GM18867 (cell line): ENCODE data around the gene POLR2B.
"Not testable (repeated sequence)": the region's sequence is repeated elsewhere in the genome, so short reads cannot be mapped to it uniquely, and the experiment has no call there.

Source experiments
- ATAC-seq: cut with Tn5 transposase; IDR thresholded peaks from one replicate; pipeline ENCODE4 v1.9.1; 2021; ENCODE audit warnings: mild to moderate bottlenecking, moderate library complexity; ENCODE audit not compliant: unreplicated experiment

POLR2B gene

DNA sequence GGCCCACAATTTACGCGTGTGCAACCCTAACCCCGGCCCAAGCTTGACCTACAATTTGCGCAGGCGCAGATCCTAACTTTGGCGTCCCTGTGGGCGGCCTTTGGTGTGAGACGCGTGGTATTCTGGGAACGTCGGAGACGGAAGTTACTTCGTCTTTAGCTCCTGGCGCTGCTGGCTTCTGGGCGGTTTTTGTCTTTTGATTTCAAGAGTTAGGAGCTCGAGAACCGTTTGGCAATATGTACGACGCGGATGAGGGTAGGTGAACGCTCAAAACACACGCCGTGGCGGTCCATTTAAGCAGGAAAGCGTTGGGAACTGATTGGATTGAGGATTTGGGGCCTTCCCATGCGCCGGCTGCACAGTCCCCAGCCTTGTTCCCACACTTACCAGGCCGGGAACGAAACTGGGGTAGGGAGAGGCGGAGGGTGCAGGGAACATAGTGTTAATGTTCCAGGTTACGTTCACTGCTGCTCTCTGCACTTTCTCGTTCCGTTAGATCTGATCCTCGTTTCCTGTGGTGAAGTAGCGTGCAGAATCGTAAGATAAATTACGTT, at the start of gene POLR2B:
TSS of gene POLR2B (plus strand) at position 147 of the 554 bp plus-strand sequence. CDS start at position 237, 90 bp downstream.
- ATAC-seq: peak; percentile 48

DNA sequence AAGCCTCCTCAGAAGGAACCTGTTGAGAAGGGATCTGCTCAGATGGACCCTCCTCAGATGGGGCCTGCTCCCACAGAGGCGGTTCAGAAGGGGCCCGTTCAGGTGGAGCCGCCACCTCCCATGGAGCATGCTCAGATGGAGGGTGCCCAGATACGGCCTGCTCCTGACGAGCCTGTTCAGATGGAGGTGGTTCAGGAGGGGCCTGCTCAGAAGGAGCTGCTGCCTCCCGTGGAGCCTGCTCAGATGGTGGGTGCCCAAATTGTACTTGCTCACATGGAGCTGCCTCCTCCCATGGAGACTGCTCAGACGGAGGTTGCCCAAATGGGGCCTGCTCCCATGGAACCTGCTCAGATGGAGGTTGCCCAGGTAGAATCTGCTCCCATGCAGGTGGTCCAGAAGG, 48.1 kb upstream of the POLR2B start:
- ATAC-seq: no peak

DNA sequence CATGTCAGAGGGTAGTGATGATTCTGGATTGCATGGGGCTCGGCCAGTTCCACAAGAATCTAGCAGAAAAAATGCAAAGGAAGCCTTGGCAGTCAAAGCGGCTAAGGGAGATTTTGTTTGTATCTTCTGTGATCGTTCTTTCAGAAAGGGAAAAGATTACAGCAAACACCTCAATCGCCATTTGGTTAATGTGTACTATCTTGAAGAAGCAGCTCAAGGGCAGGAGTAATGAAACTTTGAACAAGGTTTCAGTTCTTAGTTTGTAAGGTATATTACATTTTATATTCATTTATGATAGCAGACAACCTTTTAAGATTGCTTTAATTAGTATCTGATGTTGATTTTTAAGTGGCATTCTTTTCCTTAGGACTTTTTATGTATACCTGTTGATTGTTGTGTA, 46.8 kb upstream of the POLR2B start:
- no peak for ATAC-seq

DNA sequence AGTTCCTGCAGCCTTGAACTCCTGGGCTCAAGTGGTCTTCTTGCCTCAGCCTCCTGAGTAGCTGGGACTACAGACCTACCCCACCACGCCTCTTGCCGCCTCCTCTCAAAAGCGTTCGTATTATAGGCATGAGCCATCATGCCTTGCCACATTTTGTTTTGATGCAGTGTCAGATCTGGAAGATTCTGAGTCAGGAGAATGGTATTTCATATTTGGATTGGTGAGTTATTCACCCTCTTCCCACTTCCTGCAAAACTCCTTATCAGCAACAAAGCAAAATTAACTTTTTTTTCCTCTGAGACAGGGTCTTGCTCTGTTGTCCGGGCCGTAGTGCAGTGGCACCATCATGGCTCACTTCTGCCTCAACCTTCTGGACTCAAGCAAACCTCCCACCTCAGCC, 41.4 kb upstream of the POLR2B start:
- ATAC-seq: no peak

DNA sequence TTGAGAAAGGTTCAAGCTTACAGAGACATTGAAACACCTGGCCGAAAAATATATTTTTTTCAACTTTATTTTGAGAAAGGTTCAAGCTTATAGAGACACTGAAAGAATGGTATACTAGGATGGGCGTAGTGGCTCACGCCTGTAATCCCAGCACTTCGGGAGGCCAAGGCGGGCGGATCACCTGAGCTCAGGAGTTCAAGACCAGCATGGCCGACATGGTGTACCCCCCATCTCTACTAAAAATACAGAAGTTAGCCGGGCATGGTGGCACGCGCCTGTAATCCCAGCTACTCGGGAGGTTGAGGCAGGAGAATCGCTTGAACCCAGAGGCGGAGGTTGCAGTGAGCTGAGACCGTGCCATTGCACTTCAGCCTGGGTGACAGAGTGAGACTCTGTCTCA, 38.9 kb upstream of the POLR2B start:
- not testable (repeated sequence) for ATAC-seq

DNA sequence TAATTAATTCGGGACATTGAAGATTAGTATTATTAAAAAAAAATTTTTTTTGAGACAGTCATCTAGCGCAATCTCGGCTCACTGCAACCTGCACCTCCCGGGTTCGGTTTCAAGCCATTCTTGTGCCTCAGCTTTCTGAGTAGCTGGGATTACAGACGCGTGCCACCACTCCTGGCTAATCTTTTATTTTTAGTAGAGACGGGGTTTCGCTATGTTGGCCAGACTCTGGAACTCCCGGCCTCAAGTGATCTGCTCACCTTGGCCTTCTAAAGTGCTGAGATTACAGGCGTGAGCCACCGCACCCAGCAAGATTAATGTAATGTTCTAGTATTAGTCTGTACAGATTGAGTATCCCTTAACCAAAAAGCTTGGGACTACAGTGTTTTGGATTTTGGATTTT, 38.3 kb upstream of the POLR2B start:
- no peak for ATAC-seq

DNA sequence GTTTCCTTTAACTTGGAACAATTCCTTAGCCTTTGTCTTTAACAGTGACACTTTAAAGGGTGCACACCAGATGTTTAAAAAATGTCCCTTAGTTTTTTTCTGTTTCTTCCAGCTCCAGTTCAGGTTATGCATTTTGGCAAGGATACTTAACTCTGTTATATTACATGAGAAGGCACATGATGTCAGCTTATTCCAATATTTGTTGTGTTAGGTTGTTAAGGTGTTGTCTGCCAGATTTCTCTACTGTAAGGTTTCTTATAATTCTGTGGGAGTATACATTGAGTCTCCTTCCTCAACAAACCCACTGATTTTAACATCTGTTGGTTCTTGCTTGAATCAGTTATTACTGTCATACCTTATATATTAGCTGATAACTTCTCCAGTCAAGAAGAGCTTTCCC, 37.7 kb upstream of the POLR2B start:
- no peak for ATAC-seq

DNA sequence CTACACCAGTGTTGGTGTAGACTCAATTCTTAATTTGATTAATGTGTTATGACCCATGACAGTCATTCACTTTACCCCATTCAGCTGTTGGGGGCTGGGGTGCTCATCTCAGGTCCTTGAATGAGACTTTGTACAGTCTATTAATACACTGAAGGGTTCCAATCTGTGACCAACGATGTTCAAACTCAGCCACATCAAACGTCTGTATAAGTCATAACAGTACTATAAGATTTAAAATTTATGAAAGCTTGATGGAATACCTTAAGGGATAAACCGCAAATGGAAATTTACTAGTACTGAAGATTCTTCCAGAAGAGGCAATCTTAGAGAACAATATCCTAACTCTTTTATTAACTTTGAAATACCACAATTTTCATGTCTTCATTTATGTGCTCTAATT, 37.3 kb upstream of the POLR2B start:
- ATAC-seq: no peak

DNA sequence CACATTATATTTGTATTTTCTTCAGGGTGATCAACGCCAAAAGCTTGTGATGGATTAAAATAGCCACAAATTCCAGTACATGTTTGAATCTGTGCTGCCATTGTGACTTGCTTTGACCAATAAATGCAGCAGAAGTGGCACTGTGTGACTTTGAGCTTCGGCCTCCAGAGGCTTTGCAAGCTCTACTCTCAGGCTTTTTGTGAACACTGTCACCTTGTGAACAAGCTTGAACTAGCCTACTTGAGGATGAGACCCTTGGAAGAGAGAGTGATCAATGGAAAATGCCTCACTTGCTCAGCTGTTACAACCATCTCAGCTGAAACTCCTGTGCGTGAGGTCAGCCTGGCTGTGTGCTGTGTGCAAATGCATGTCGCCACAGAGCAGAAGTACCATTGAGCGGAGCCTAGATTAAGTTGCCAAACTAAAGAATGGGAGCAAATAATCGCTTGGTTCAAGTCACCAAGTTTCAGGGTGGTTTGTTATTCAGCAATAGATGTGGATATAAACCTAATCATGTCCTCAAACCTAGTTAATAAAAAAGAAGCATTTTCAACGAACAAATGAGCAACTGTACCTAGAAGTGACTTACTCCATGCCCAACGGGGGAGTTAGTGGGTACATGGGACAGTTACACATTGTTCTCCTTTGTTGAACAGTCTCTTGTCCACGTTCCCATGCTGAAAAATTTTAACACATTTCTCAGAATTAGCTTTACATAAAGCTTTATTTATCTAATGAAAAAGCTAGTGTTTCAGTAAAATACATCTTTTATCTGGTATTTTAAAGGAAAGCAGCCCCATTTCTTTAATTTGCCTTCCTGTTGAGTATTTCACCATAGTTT, 24.8 kb upstream of the POLR2B start:
- no peak for ATAC-seq

DNA sequence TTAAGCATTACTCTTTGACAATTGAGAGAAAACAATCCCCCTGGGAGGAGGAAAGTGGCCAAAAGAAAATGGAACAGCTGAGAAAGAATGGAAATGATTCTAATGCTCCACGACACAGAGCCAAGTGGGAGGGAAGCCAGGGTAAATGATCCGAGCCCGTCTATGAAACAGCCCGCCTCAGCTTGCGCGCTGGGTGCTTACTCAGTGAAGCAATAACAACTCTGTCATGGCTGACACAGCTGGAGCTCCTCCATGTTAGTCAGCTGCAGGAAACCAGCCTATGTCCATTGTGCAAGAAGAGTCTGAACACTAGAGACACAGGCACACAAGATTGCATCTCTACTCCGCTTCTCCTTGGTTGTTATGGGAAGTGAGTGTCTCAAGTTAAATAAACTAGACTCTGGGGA, 20.6 kb upstream of the POLR2B start:
- ATAC-seq: no peak

DNA sequence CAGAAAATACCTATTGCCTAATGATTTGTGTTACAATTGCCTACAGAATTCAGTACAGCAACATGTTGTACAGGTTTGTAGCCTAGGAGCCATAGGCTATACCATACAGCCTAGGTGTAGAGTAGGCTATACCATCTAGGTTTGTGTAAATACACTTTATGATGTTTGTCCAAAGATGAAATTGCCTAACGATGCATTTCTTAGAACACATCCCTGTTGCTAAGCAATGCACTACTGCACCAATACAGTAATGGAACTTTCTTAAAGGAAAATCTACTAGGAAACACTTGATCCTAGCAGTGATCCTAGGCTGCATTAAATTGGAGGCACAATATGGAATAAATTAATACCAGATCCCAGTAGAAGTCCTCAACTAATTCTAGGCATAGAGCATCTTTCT, 19.6 kb upstream of the POLR2B start:
- no peak for ATAC-seq

DNA sequence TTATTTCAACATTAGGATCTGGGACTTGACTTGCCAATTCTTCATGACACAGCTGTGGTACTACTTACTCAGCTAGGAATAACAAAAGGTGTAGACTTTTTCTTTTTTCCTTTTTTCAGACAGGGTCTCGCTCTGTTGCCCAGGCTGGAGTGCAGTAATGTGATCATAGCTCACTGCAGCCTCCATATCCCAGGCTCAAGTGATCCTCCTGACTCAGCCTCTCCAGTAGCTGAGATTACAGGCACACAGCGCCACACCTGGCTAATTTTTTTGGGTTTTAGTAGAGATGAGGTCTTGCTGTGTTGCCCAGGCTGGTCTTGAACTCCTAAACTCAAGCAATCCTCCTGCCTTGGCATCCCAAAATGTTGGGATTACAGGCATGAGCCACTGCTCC, 17.6 kb upstream of the POLR2B start:
- ATAC-seq: no peak

DNA sequence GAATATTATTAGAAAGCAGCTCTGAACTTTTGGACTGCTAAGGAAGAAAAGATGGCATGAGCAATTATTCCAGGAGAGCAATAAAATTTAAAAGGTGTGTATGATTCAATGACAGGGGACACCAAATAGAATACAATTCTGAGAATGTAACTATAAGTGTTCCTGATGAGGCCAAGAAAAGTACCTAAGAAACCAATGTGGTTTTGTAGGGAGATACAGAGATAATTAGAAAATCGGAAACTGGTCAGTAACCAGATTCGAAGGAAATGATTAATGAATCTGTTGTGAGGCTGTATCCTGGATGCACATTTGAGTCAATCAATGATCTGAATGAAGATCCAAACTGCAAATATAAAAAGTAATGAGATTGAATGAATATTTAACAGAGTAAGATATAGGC, 7.3 kb upstream of the POLR2B start:
- no peak for ATAC-seq

DNA sequence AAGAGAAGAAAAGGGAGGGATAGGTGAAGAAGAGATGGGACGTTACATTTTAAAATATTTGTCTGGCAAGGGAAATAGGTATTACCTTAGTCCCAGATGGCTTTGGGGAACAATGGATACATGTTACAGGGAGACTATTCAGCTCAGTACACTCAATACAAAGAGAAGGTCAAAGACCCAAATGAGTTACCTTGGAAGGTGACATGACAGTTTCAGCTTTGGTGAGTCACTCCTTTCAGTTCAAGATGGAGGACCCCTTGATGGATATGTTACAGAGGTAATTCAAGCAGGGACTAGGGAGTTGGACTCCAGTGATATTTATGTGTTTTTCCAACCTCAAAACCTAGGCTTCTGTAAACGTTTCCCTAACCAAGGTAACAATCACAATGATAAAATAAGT, 6.3 kb upstream of the POLR2B start:
- ATAC-seq: no peak

DNA sequence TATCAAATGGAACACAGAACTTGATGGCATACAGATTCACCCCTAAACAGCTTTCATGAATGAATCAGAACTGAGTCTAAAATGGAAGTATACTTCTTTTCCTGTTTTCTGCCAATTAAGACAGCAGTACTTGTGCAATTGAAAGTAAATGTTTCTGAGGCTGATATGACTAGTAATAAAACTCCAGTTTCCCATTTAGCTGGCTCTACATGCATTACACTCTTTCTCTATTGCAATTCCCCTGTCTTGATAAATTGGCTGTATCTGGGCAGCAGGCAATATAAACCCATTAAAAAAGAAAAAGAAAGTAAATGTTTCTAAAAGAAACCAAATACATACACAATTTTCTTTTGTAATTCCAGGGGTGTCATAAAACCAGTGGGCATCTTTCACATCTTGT, 5.9 kb upstream of the POLR2B start:
- no peak for ATAC-seq

DNA sequence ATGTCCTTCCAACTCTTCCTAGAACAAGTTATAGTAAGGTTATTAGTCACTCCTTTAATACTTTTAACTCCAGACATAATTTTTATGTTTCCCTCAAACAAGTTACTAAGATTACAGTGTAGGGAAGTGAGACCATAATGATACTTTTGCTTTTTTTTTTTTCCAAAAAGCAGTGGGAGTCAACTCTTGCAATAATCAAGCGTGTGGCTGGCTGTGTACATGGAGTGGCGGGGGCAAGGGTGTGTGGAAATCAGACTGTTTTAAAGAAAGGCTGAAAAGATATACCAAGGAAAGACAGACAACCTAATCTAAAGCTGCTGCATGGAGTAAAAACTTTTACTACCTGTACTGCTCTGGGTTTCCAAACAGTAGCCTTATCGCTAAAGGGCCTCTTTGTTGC, 5.4 kb upstream of the POLR2B start:
- ATAC-seq: no peak

DNA sequence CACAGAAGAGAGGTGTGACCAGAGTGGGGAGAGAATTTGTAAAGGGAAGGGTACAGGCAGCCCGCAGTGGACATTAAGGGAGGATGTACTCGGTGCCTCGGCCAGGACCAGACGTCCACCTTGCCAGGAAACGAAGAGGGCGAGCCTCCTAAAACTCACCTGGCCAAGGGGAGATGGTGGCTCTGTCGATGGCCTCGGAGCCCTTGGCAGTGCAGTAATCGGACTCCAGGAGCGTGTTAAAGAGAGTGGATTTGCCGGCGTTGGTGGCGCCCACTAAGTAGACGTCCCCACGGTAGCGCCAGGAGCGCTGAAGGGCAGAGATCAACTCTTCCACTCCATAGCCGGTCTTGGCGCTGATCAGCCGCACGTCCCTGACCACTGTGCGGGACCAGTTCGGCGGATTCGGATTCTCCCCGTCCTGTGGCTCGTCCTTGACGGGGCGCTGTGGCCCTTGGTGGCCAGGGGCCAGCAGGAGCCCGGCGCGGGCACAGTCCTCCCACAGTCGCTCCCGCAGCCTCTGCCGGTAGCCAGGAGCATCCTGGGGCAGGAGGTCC, 2.3 kb upstream of the POLR2B start:
- no peak for ATAC-seq

DNA sequence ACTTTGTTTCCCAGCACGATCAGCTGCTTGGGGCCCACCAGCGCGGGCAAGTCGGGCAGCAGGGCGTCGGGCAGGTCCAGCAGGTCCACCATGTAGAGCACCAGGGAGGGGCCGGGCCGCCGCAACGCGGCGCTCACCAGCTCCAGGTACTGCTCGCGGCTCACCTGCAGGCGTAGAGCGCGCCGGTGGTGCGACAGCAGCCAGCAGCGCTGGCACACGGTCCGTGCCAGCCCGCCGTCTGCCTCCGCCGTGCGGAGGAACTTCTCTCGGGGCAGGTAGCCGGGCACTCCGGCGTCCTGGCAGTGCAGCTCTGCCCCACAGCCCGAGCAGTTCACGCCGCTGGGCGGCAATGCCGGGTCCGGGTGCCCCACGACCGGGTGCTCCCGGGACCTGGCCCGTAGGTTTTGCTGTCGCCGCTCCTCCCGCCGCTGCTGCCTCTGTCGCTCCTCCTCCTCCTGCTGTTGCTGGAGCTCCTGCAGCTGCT, 1.8 kb upstream of the POLR2B start:
- peak; percentile 30 for ATAC-seq

DNA sequence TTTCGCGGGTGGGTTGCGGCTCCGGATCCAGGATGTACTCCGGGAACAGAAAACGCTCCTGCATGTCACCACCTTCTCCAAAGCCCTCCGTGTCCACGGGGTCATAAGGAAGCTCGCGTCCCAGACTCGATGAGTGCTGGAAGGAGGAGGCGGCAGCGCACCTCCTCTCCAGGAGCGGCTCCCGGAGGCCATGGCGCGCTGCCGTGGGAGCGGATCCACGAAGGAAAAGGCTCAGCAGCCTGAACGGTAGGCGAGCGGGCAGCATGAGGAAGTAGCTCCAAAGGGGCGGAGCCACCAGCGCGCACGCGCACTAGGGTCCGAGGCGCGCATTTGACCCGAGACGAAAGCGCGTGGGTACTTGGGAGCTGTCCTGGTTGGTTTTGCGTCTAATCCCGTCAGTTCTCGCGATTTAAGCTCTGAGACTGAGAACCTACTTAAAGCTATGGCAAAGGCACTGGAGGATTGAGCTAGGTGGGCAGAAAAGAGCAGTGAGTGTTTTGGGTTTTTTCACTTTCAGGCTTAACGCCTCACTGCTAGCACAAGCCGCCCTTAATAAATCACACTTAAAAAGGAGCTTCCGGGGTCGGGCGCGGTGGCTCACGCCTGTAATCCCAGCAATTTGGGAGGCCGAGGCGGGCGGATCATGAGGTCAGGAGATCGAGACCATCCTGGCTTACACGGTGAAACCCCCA, 1.2 kb upstream of the POLR2B start, which contains the start of gene NOA1:
TSS of gene NOA1 (minus strand) at position 286 of the 692 bp plus-strand sequence. CDS start at position 265, 21 bp downstream.
- peak; percentile 80 for ATAC-seq

DNA sequence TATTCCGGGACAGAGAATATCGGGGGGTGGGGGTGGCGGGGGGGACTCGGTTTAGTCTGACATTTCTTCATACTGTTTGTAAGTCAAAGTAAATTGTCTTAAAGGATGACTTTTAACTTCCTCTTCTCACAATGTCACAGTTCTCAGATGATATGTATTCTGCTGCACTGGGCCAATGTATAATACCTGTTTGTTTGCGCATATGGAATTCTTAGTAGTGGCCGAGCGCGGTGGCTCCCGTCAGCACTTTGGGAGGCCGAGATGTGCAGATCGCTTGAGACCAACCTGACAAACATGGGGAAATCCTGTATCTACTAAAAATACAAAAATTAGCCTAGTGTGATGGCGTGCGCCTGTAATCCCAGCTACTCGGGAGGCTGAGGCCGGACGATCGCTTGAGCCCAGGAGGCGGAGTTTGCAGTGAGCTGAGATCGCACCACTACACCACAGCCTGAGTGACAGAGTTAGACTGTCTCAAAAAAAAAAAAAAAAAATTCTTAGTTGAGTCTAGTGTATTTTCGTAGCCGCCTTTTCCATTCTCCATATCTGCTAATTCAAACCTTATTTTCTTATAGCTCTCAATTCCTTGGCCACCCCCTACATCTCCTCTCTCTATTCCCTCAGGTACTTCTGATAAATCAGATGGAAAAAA, 851 bp downstream of the POLR2B start:
- no peak for ATAC-seq

DNA sequence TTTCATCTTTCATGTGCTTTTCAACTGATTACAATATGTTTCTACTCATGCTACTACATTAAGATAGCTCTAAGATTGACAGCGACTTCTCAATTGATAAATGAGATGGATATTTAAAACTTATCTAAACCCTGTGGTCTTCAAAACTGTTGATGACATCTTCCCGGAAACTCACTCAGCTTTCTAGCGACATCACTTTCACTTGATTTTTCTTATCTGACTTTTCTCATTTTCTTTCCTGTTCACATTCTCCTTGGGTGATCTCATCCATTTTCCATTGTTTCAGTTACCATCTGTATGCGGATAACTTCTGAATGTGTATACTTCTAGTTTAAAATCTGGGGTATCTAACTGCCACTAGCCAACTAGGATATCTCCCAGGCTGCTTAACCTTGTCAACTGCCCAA, 3.1 kb downstream of the POLR2B start:
- no peak for ATAC-seq
